Naive thymus-derived CD4-positive, alpha-beta T cell (primary cell): Measurements from ENCODE around the gene DMKN. TPM values are rescaled to one million over a fixed set of nuclear protein-coding genes. Genes with fewer than 3 reads are reported as not detected.

Experiments
- ATAC-seq: fragments of 150-1000 bp; cut with Tn5 transposase; 2 replicates; pipeline ENCODE4 v1.10.0; 2021; ENCODE audit warnings: mild to moderate bottlenecking, moderate library complexity
- CTCF ChIA-PET: fragments of 350-600 bp; sonication (Branson Sonifier 250); formaldehyde crosslinking; loops from one replicate; lab custom pipeline; 2021; ENCODE audit warnings: antibody characterized with exemption; lab: Charles Lee
- POLR2A ChIA-PET: fragments of 350-600 bp; sonication (Branson Sonifier 250); formaldehyde crosslinking; loops from one replicate; lab custom pipeline; 2021; ENCODE audit warnings: antibody characterized with exemption, inconsistent platforms; lab: Charles Lee
- DNase-seq, 9 donors: peaks; one replicate each; pipeline versions ENCODE4 v3.0.0 to v3.0.0-alpha.2; 2020 to 2022; ENCODE audit warnings: mixed read lengths in 1 of 9
- H3K27ac ChIP-seq: one replicate; pipeline ENCODE4 v1.7.0; 2013; ENCODE audit warnings: mild to moderate bottlenecking, low read depth, low read length, moderate library complexity
- H3K27me3 ChIP-seq, 2 donors: one replicate each; pipeline ENCODE4 v1.7.0; 2013; ENCODE audit warnings: low read length in 2 of 2, mild to moderate bottlenecking in 2 of 2, moderate library complexity in 2 of 2; ENCODE audit not compliant: control insufficient read depth in 2 of 2, insufficient read depth in 2 of 2
- H3K36me3 ChIP-seq, 3 experiments: 1 replicate in 2 of 3; 2 replicates in 1 of 3; pipeline ENCODE4 v1.7.0; 2013; ENCODE audit warnings: low read length in 3 of 3, mild to moderate bottlenecking in 3 of 3, moderate library complexity in 1 of 3; ENCODE audit not compliant: insufficient read depth in 3 of 3, control insufficient read depth in 2 of 3
- H3K4me1 ChIP-seq, 2 donors: one replicate each; pipeline ENCODE4 v1.7.0; 2013; ENCODE audit warnings: low read length in 2 of 2, mild to moderate bottlenecking in 2 of 2, moderate library complexity in 1 of 2; ENCODE audit not compliant: control insufficient read depth in 2 of 2, insufficient read depth in 2 of 2
- H3K4me3 ChIP-seq: 2 replicates; pipeline ENCODE4 v1.7.0; 2013; ENCODE audit warnings: mild to moderate bottlenecking, low read length
- H3K9me3 ChIP-seq, 3 experiments: 1 replicate in 2 of 3; 2 replicates in 1 of 3; pipeline ENCODE4 v1.7.0; 2013; ENCODE audit warnings: low read length in 3 of 3; ENCODE audit not compliant: control insufficient read depth in 2 of 3
- H3K27ac Mint-ChIP-seq, 9 donors: one replicate each; pipeline ENCODE4 v1.8.0; 2020 to 2022; ENCODE audit warnings: mixed read lengths in 9 of 9, mild to moderate bottlenecking in 8 of 9, moderate library complexity in 5 of 9, inconsistent platforms in 2 of 9
- H3K27me3 Mint-ChIP-seq, 5 donors: one replicate each; pipeline ENCODE4 v1.8.0; 2021 to 2022; ENCODE audit warnings: mixed read lengths in 5 of 5, mild to moderate bottlenecking in 1 of 5
- H3K36me3 Mint-ChIP-seq, 5 donors: one replicate each; pipeline ENCODE4 v1.8.0; 2020 to 2022; ENCODE audit warnings: mixed read lengths in 5 of 5, mild to moderate bottlenecking in 3 of 5, inconsistent platforms in 1 of 5
- H3K4me1 Mint-ChIP-seq, 7 donors: one replicate each; pipeline ENCODE4 v1.8.0; 2020 to 2022; ENCODE audit warnings: mixed read lengths in 7 of 7, mild to moderate bottlenecking in 3 of 7, inconsistent platforms in 1 of 7
- H3K4me3 Mint-ChIP-seq, 10 donors: one replicate each; pipeline ENCODE4 v1.8.0; 2020 to 2022; ENCODE audit warnings: mild to moderate bottlenecking in 10 of 10, mixed read lengths in 10 of 10, moderate library complexity in 6 of 10, inconsistent platforms in 2 of 10
- H3K9me3 Mint-ChIP-seq, 11 donors: one replicate each; pipeline ENCODE4 v1.8.0; 2020 to 2022; ENCODE audit warnings: mixed read lengths in 11 of 11, mild to moderate bottlenecking in 4 of 11, inconsistent platforms in 1 of 11, moderate library complexity in 1 of 11
- intact Hi-C, 2 donors: fragments of 100-400 bp; cut with micrococcal nuclease; formaldehyde crosslinking; loops; one replicate each; pipeline ENCODE4 v1.15.1; 2023
- polyA plus RNA-seq, 2 donors: library from polyadenylated mRNA; unstranded; fragments of 300-500 nt; fragmentation: Illumina TruSeq; gene quantifications; one replicate each; pipeline ENCODE4 v1.2.3, GENCODE V29; 2021
- total RNA-seq, 6 experiments: library from RNA in 5 of 6; stranded (reverse) in 5 of 6; gene quantifications; 1 replicate in 5 of 6; 2 replicates in 1 of 6; pipeline ENCODE4 v1.2.3 and lab custom pipeline; 2021 to 2026

The DMKN gene
- total and polyA plus RNA-seq, 7 experiments from 2014 or later, result 0.54 to 0.76 TPM; not detected in 5

- no peak for ATAC-seq
- ChIA-PET CTCF (no interaction called here), POLR2A (no interaction called here)
- H3K36me3 ChIP-seq, result peaks cover 0 to 16% (median 0%) of the 10 kb centered on the region in 3 experiments
- H3K27ac ChIP-seq, result no peak overlapping the region
- no peak for DNase-seq
- intact Hi-C loops, result no loop called here
- peaks cover 15 to 29% (median 24%) of the 10 kb centered on the region in 7 donors for H3K4me1 Mint-ChIP-seq
- peaks cover 0 to 2% (median 0%) of the 10 kb centered on the region in 5 donors for H3K36me3 Mint-ChIP-seq
- no peaks in the 10 kb centered on the region for H3K27me3 ChIP-seq
- H3K27me3 Mint-ChIP-seq, result peaks cover 0 to 4% (median 0%) of the 10 kb centered on the region in 5 donors
- H3K4me3 Mint-ChIP-seq, result no peak overlapping the region
- H3K27ac Mint-ChIP-seq, result no peak overlapping the region
- peaks cover 8 to 9% of the 10 kb centered on the region in 2 donors for H3K4me1 ChIP-seq
- H3K9me3 ChIP-seq, result no peaks in the 10 kb centered on the region
- H3K4me3 ChIP-seq, result no peak overlapping the region
- H3K9me3 Mint-ChIP-seq, result no peaks in the 10 kb centered on the region
Measured at GRCh38 chr19:35551091-35551810, 37.8 kb upstream of the DMKN start.

- peaks cover 0 to 4% (median 0%) of the 10 kb centered on the region in 5 donors for H3K36me3 Mint-ChIP-seq
- ATAC-seq, result no peak
- no peaks in the 10 kb centered on the region for H3K27me3 ChIP-seq
- no peaks in the 10 kb centered on the region for H3K9me3 Mint-ChIP-seq
- peaks cover 11 to 13% of the 10 kb centered on the region in 2 donors for H3K4me1 ChIP-seq
- H3K27ac Mint-ChIP-seq, result no peak overlapping the region
- H3K9me3 ChIP-seq, result no peaks in the 10 kb centered on the region
- no peak overlapping the region for H3K4me3 ChIP-seq
- ChIA-PET CTCF (interaction anchor here (0.6 to 1.0 kb wide), 3 partner anchors 27 to 142 kb away, joined by 3 to 4 read pairs (median 3); partner anchors contain the start of gene COX6B1), POLR2A (no interaction called here)
- intact Hi-C loops, result loop anchor here (1.0 to 5.0 kb wide), 6 partner anchors 42 to 167 kb away; no protein-coding TSS in a partner anchor
- H3K36me3 ChIP-seq, result peaks cover 0 to 20% (median 0%) of the 10 kb centered on the region in 3 experiments
- no peak for DNase-seq
- H3K4me3 Mint-ChIP-seq, result no peak overlapping the region
- H3K27me3 Mint-ChIP-seq, result no peaks in the 10 kb centered on the region
- H3K4me1 Mint-ChIP-seq, result peaks cover 17 to 31% (median 28%) of the 10 kb centered on the region in 7 donors
- H3K27ac ChIP-seq, result no peak overlapping the region
Measured at GRCh38 chr19:35549879-35550523, 36.6 kb upstream of the DMKN start.

- DNase-seq (peak; percentile 32 to 73 (median 59)), ATAC-seq (peak; percentile 30)
- peaks cover 13 to 16% of the 10 kb centered on the region in 2 donors for H3K4me1 ChIP-seq
- no peaks in the 10 kb centered on the region for H3K27me3 ChIP-seq
- no peak overlapping the region for H3K27ac ChIP-seq
- Mint-ChIP-seq H3K27ac (peak overlapping the region in 6 of 9 donors; percentile 6 to 57 (median 28)), H3K9me3 (no peaks in the 10 kb centered on the region), H3K27me3 (no peaks in the 10 kb centered on the region), H3K4me1 (peaks cover 24 to 38% (median 34%) of the 10 kb centered on the region in 7 donors), H3K36me3 (peaks cover 0 to 8% (median 0%) of the 10 kb centered on the region in 5 donors), H3K4me3 (peak overlapping the region in 6 of 10 donors; percentile 1 to 78 (median 22))
- intact Hi-C loops, result loop anchor here (1.0 to 5.0 kb wide), 6 partner anchors 43 to 168 kb away; no protein-coding TSS in a partner anchor
- ChIA-PET CTCF (interaction anchor here (0.6 to 1.4 kb wide), 6 partner anchors 17 to 143 kb away, joined by 3 to 5 read pairs (median 3); partner anchors contain the start of gene COX6B1), POLR2A (interaction anchor here (1.1 kb wide), 1 partner anchor 79 kb away, joined by 4 read pairs; no protein-coding TSS in a partner anchor)
- H3K36me3 ChIP-seq, result peaks cover 0 to 20% (median 0%) of the 10 kb centered on the region in 3 experiments
- H3K4me3 ChIP-seq, result no peak overlapping the region
- no peaks in the 10 kb centered on the region for H3K9me3 ChIP-seq
Measured at GRCh38 chr19:35549174-35549788, 35.8 kb upstream of the DMKN start.

GRCh38 chr19:35546532-35546931, 33.1 kb upstream of the DMKN start:
- intact Hi-C loops, result loop anchor here (5.0 kb wide), 2 partner anchors 46 to 146 kb away; no protein-coding TSS in a partner anchor
- peaks cover 0 to 8% (median 0%) of the 10 kb centered on the region in 5 donors for H3K36me3 Mint-ChIP-seq
- Histone ChIP-seq H3K4me1 (peaks cover 13 to 16% of the 10 kb centered on the region in 2 donors), H3K27ac (peak overlapping the region; percentile 84), H3K36me3 (peaks cover 0 to 20% (median 0%) of the 10 kb centered on the region in 3 experiments), H3K9me3 (no peaks in the 10 kb centered on the region), H3K4me3 (peak overlapping the region; percentile 78), H3K27me3 (no peaks in the 10 kb centered on the region)
- no peaks in the 10 kb centered on the region for H3K9me3 Mint-ChIP-seq
- no peaks in the 10 kb centered on the region for H3K27me3 Mint-ChIP-seq
- ATAC-seq (no peak), DNase-seq (no peak)
- H3K4me1 Mint-ChIP-seq, result peaks cover 27 to 39% (median 35%) of the 10 kb centered on the region in 7 donors
- ChIA-PET POLR2A (interaction anchor here (0.6 kb wide), 2 partner anchors 226 to 868 kb away, joined by 3 read pairs; no protein-coding TSS in a partner anchor), CTCF (no interaction called here)
- H3K4me3 Mint-ChIP-seq, result peak overlapping the region; percentile 79 to 93 (median 89)
- peak overlapping the region in 8 of 9 donors; percentile 25 to 92 (median 80) for H3K27ac Mint-ChIP-seq

- Histone ChIP-seq H3K9me3 (no peaks in the 10 kb centered on the region), H3K27me3 (no peaks in the 10 kb centered on the region), H3K27ac (peak overlapping the region; percentile 84), H3K36me3 (peaks cover 0 to 17% (median 0%) of the 10 kb centered on the region in 3 experiments), H3K4me1 (peaks cover 13 to 16% of the 10 kb centered on the region in 2 donors), H3K4me3 (peak overlapping the region; percentile 78)
- Mint-ChIP-seq H3K9me3 (no peaks in the 10 kb centered on the region), H3K4me1 (peaks cover 27 to 39% (median 35%) of the 10 kb centered on the region in 7 donors), H3K4me3 (peak overlapping the region; percentile 79 to 93 (median 89)), H3K27me3 (no peaks in the 10 kb centered on the region), H3K27ac (peak overlapping the region; percentile 25 to 92 (median 82)), H3K36me3 (peaks cover 0 to 8% (median 0%) of the 10 kb centered on the region in 5 donors)
- intact Hi-C loops, result loop anchor here (1.0 to 5.0 kb wide), 9 partner anchors 46 to 385 kb away; partner anchors contain the start of genes HAUS5 (in 2 of the 2) and COX6B1 (in 1 of the 2)
- ATAC-seq, result peak; percentile 65
- POLR2A ChIA-PET, result no interaction called here
- CTCF ChIA-PET, result no interaction called here
- DNase-seq, result peak in 3 of 9 donors; percentile 15 to 77 (median 41)
Measured at GRCh38 chr19:35545855-35546381, 32.5 kb upstream of the DMKN start.
